ENCODE data around the gene CNTNAP2. TPM values are rescaled to one million over a fixed set of nuclear protein-coding genes. Genes with fewer than 3 reads are reported as not detected.

CNTNAP2 gene
- total and polyA plus RNA-seq, 2 of the 8 experiments (the other 6 are each of a cell fraction or from before 2014, with no cell fraction given) = 27.9 to 71.0 TPM

GRCh38 chr7:148091882-148092281 is 1975.3 kb downstream of the CNTNAP2 start:
- DNase-seq (ENCODE audit: low read depth in 1 of 2, low spot score in 2 of 2) = no peak
- Histone ChIP-seq H4K5ac (ENCODE audit: insufficient read length, low read depth, low read length) (no peak overlapping the region), H2BK15ac (ENCODE audit: low read length) (no peak overlapping the region), H3K36me3 (ENCODE audit: control insufficient read depth in 2 of 4, insufficient read depth in 4 of 4, low read length in 3 of 4) (no peaks in the 10 kb centered on the region; a peak in 1 of 8 replicates), H2BK20ac (ENCODE audit: low read length) (no peak overlapping the region), H3K56ac (replicated peaks; ENCODE audit: insufficient read length, low read depth, low read length) (no peak overlapping the region), H3K79me2 (ENCODE audit: control insufficient read depth in 1 of 2, insufficient read depth in 2 of 2, low read length in 2 of 2) (no peaks in the 10 kb centered on the region), H2BK120ac (replicated peaks; ENCODE audit: low read depth, low read length) (no peak overlapping the region), H2AFZ (ENCODE audit: low read length) (no peak overlapping the region), H3K4me2 (ENCODE audit: insufficient read depth in 1 of 2, low read depth in 2 of 2, low read length in 2 of 2) (no peak overlapping the region), H3K9ac (replicated peaks in 1 of 4; ENCODE audit: extremely low read depth in 1 of 4, low read depth in 3 of 4, low read length in 3 of 4) (no peak overlapping the region), H3K4ac (replicated peaks; ENCODE audit: insufficient read length, low read depth, low read length) (no peak overlapping the region), H3K27ac (ENCODE audit: low read depth, low read length) (no peak overlapping the region), H4K20me1 (replicated peaks in 1 of 2; ENCODE audit: control insufficient read depth in 1 of 2, insufficient read depth in 2 of 2, low read length in 2 of 2) (no peaks in the 10 kb centered on the region), H3K23me2 (ENCODE audit: low read depth, low read length) (no peaks in the 10 kb centered on the region), H2BK12ac (ENCODE audit: low read depth, low read length) (no peak overlapping the region), H3K14ac (ENCODE audit: insufficient read length) (no peak overlapping the region), H3K4me3 (ENCODE audit: extremely low read depth in 1 of 4, insufficient read depth in 2 of 4, low read depth in 3 of 4, low read length in 4 of 4) (no peak overlapping the region), H4K91ac (replicated peaks; ENCODE audit: insufficient read length, low read length) (no peak overlapping the region), H4K8ac (ENCODE audit: extremely low read depth, insufficient read depth, low read length) (no peak overlapping the region), H3K18ac (ENCODE audit: extremely low read depth, low read length) (no peak overlapping the region), H3K9me3 (ENCODE audit: insufficient read depth in 2 of 2, low read depth in 1 of 2, low read length in 1 of 2) (no peaks in the 10 kb centered on the region), H2BK5ac (ENCODE audit: low read depth, low read length) (no peak overlapping the region), H3K79me1 (ENCODE audit: low read depth, low read length) (no peaks in the 10 kb centered on the region), H3K4me1 (replicated peaks in 1 of 4; ENCODE audit: control insufficient read depth in 3 of 4, insufficient read depth in 4 of 4, low read length in 3 of 4) (no peaks in the 10 kb centered on the region), H3K27me3 (replicated peaks in 1 of 4; ENCODE audit: control insufficient read depth in 3 of 4, extremely low read depth in 1 of 4, insufficient read depth in 3 of 4, low read length in 3 of 4) (no peaks in the 10 kb centered on the region), H2AK5ac (ENCODE audit: low read depth, low read length) (no peak overlapping the region), H3K23ac (ENCODE audit: insufficient read length) (no peak overlapping the region)
- no peak for FAIRE-seq
- 86% methylated on average over 4 of the region's 4 CpGs; no CpG with 5 or more reads in 1 of the 2 experiments for WGBS, 2 experiments (ENCODE audit: extremely low coverage in 1 of 2, insufficient coverage in 1 of 2, insufficient read length in 1 of 2, insufficient replicate concordance in 2 of 2, low coverage in 1 of 2, low lambda C conversion rate in 2 of 2, missing lambda C conversion rate in 1 of 2)
- CTCF ChIA-PET (ENCODE audit: partially characterized antibody) = interaction anchor here (1.4 to 1.6 kb wide), 2 partner anchors 8 to 171 kb away, joined by 3 to 4 read pairs; no protein-coding TSS in a partner anchor
- POLR2A ChIA-PET (ENCODE audit: partially characterized antibody) = no interaction called here
- TF ChIP-seq SP4 (IDR thresholded peaks at IDR 0.05; ENCODE audit: low read length) = no peak
- TF ChIP-seq NRF1 (IDR thresholded peaks at IDR 0.05; ENCODE audit: low read depth, low read length) = no peak
- TF ChIP-seq HDAC2 (IDR thresholded peaks at IDR 0.05; ENCODE audit: borderline replicate concordance in 1 of 2, low read depth in 2 of 2, low read length in 2 of 2) = no peak
- TF ChIP-seq EP300 (IDR thresholded peaks at IDR 0.05; ENCODE audit: borderline replicate concordance in 1 of 2, low read depth in 2 of 2, low read length in 2 of 2) = no peak
- no peak for TF ChIP-seq SIRT6 (IDR thresholded peaks at IDR 0.05; ENCODE audit: low read length)
- TF ChIP-seq ATF3 (IDR thresholded peaks at IDR 0.05; ENCODE audit: insufficient read depth, low read depth, low read length) = no peak
- TF ChIP-seq GTF2F1 (IDR thresholded peaks at IDR 0.05; ENCODE audit: borderline replicate concordance, low read depth, low read length) = no peak
- no peak for TF ChIP-seq ZNF274 (IDR thresholded peaks at IDR 0.05; ENCODE audit: borderline replicate concordance, extremely low read depth, low read length)
- TF ChIP-seq FOSL1 (IDR thresholded peaks at IDR 0.05; ENCODE audit: insufficient read depth, low read depth, low read length) = no peak
- TF ChIP-seq POLR2AphosphoS5 (IDR thresholded peaks at IDR 0.05; ENCODE audit: low read depth, low read length) = no peak
- no peak for TF ChIP-seq CREB1 (IDR thresholded peaks at IDR 0.05)
- no peak for TF ChIP-seq SUZ12 (IDR thresholded peaks at IDR 0.05; ENCODE audit: low read length)
- TF ChIP-seq KDM5A (IDR thresholded peaks at IDR 0.05; ENCODE audit: low read length) = no peak
- TF ChIP-seq RFX5 (IDR thresholded peaks at IDR 0.05; ENCODE audit: borderline replicate concordance, low read depth, low read length) = no peak
